ENCODE data around the gene MRAS.

DNA sequence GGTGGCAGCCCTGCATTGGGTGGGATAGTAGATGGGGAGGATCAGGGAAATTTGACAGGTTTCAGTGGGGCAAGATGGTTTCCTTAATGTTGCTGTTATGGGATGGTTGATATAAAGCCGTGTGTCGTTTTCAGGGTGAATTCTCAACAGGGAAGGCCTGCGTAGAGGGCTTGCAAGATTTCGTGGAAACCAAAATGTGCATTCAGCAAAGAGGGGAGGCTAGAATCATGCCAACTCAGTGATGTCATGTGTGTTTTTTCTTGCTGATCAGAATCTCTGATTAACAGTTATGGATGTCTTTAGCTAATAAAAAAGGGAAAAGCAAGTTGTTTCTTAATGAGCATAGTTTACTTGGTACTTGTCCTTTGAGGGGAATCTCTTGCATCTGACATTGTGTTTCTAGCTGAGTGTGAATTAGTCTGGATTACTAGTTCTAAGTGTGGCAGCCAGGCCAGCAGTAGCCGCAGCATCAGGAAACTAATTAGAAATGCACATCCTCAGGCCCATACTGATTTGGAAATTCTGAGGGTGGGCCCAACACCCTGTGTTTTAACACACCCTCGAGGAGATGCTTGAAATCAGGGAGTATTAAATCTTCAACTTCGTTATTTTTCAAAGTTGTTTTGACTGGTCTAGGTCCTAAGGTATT, 24.8 kb downstream of the MRAS start:
- TF ChIP-seq, protein P1, sequence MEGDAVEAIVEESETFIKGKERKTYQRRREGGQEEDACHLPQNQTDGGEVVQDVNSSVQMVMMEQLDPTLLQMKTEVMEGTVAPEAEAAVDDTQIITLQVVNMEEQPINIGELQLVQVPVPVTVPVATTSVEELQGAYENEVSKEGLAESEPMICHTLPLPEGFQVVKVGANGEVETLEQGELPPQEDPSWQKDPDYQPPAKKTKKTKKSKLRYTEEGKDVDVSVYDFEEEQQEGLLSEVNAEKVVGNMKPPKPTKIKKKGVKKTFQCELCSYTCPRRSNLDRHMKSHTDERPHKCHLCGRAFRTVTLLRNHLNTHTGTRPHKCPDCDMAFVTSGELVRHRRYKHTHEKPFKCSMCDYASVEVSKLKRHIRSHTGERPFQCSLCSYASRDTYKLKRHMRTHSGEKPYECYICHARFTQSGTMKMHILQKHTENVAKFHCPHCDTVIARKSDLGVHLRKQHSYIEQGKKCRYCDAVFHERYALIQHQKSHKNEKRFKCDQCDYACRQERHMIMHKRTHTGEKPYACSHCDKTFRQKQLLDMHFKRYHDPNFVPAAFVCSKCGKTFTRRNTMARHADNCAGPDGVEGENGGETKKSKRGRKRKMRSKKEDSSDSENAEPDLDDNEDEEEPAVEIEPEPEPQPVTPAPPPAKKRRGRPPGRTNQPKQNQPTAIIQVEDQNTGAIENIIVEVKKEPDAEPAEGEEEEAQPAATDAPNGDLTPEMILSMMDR (IDR thresholded peaks at IDR 0.05; ENCODE audit: low read depth, low read length, poor library complexity, severe bottlenecking) = no peak
- TF ChIP-seq EZH2phosphoT487 (IDR thresholded peaks at IDR 0.05; ENCODE audit: borderline replicate concordance, low read length) = no peak
